ENCODE results near the gene OLIG3.

Gene OLIG3

DNA sequence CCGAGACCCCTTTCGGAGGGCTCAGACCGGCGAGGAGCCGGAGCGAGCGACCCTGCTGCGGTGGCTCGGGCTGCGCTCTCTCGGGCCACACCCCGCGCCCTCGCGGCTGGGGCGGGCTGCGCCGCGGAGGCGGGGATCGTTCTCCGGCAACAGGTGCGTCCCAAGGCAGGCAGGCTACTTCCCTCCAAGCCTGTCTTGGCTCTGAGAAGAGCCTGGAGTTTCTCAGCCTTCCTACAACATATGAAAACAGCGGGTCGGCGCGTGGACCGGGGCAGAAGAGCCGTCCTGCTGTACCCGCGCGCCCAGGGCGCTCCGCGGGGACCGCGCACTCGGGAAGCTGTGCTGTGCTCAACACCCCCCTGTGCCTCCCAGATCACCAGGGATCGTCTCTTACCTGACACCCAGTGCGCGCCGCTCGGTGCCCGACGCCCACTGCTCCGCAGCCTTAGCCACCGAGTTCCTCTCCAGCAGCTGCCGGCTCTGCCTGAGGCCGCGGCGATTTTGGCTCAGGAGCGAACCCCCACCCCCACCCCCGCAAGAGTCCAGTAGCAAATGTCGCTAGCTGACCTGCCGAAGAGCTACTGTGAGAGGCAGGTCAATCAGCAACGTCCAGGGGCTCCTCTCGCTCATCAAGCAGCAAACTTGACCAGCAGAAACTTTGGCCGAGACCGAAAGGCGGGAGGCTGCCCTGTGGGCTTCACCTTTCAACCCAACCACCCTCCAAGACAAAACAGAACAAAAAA lies 3.7 kb upstream of the OLIG3 start:
- Histone ChIP-seq H3K9me2 (replicated peaks; ENCODE audit: low read depth, low read length) (no peaks in the 10 kb centered on the region), H3K4me1 (ENCODE audit: insufficient read depth, low read length, poor library complexity, severe bottlenecking) (no peaks in the 10 kb centered on the region), H3K79me2 (ENCODE audit: insufficient read depth, low read length) (no peaks in the 10 kb centered on the region), H3K27me3 (ENCODE audit: insufficient read depth, low read length, poor library complexity, severe bottlenecking) (peaks cover 7% of the 10 kb centered on the region), H3K36me3 (ENCODE audit: insufficient read depth, low read length) (no peaks in the 10 kb centered on the region), H2AFZ (ENCODE audit: low read length) (no peak overlapping the region), H3K4me2 (ENCODE audit: low read depth, low read length, poor library complexity, severe bottlenecking) (no peak overlapping the region), H3K9me3 (ENCODE audit: insufficient read depth, low read depth, low read length) (no peaks in the 10 kb centered on the region), H3F3A (ENCODE audit: low read depth) (no peaks in the 10 kb centered on the region), H3K4me3 (ENCODE audit: low read length, poor library complexity, severe bottlenecking) (no peak overlapping the region), H4K20me1 (ENCODE audit: insufficient read depth, low read length, poor library complexity, severe bottlenecking) (no peaks in the 10 kb centered on the region), H3K9ac (ENCODE audit: low read depth, low read length, poor library complexity, severe bottlenecking) (no peak overlapping the region)
- no peak for TF ChIP-seq EZH2phosphoT487 (IDR thresholded peaks at IDR 0.05; ENCODE audit: borderline replicate concordance)
- TF ChIP-seq, protein P1, sequence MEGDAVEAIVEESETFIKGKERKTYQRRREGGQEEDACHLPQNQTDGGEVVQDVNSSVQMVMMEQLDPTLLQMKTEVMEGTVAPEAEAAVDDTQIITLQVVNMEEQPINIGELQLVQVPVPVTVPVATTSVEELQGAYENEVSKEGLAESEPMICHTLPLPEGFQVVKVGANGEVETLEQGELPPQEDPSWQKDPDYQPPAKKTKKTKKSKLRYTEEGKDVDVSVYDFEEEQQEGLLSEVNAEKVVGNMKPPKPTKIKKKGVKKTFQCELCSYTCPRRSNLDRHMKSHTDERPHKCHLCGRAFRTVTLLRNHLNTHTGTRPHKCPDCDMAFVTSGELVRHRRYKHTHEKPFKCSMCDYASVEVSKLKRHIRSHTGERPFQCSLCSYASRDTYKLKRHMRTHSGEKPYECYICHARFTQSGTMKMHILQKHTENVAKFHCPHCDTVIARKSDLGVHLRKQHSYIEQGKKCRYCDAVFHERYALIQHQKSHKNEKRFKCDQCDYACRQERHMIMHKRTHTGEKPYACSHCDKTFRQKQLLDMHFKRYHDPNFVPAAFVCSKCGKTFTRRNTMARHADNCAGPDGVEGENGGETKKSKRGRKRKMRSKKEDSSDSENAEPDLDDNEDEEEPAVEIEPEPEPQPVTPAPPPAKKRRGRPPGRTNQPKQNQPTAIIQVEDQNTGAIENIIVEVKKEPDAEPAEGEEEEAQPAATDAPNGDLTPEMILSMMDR (conservative IDR thresholded peaks at IDR 0.05; ENCODE audit: low read length) = no peak

DNA sequence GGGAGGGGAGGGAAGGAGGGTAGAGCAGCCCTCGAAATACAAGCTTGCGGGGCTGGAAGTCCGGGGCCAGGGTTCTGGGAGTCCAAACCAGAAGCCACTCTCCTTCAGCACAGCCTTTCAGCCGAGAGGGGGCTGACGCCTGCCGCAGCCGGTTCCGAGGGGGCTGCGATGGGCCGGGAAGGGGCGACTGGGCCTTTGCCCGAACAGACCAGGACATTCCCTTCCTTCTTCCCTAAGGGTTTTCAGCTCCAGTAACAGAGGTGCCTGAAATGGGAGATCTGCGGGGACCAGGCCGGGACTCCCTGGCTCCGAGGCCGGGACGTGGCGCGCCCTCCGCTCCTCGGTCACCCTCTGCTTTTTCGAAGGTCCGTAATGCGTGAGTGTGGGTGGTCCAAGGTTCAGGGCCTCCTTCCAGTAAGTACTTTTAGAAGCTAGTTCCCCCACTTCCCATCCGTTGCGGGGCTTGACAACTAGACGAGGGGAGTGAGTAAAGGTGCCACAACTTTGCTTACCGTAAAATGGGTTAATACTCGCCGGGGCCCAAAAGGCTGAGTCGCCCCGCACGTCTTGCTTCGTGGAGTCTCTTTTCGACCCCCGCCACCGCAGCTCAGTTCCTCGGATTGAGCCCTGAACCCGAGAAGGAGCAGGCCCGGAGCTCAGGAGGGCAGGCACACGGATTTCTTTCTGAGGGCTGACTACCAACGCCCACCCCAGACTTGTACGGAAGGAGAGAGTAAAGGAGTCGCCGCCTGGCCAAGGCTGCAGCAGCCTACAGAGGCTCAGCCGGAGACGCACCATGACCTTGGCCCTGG lies 2.9 kb upstream of the OLIG3 start:
- Histone ChIP-seq H3K9me3 (ENCODE audit: insufficient read depth, low read depth, low read length) (no peaks in the 10 kb centered on the region), H2AFZ (ENCODE audit: low read length) (no peak overlapping the region), H3K9me2 (replicated peaks; ENCODE audit: low read depth, low read length) (no peaks in the 10 kb centered on the region), H3K27me3 (ENCODE audit: insufficient read depth, low read length, poor library complexity, severe bottlenecking) (peaks cover 1% of the 10 kb centered on the region), H3K4me1 (ENCODE audit: insufficient read depth, low read length, poor library complexity, severe bottlenecking) (no peaks in the 10 kb centered on the region), H3F3A (ENCODE audit: low read depth) (no peaks in the 10 kb centered on the region), H3K36me3 (ENCODE audit: insufficient read depth, low read length) (no peaks in the 10 kb centered on the region), H3K9ac (ENCODE audit: low read depth, low read length, poor library complexity, severe bottlenecking) (no peak overlapping the region), H3K4me2 (ENCODE audit: low read depth, low read length, poor library complexity, severe bottlenecking) (no peak overlapping the region), H4K20me1 (ENCODE audit: insufficient read depth, low read length, poor library complexity, severe bottlenecking) (no peaks in the 10 kb centered on the region), H3K4me3 (ENCODE audit: low read length, poor library complexity, severe bottlenecking) (no peak overlapping the region), H3K79me2 (ENCODE audit: insufficient read depth, low read length) (no peaks in the 10 kb centered on the region)
- no peak for TF ChIP-seq EZH2phosphoT487 (IDR thresholded peaks at IDR 0.05; ENCODE audit: borderline replicate concordance)
- TF ChIP-seq, protein P1 (conservative IDR thresholded peaks at IDR 0.05; ENCODE audit: low read length) = no peak

DNA sequence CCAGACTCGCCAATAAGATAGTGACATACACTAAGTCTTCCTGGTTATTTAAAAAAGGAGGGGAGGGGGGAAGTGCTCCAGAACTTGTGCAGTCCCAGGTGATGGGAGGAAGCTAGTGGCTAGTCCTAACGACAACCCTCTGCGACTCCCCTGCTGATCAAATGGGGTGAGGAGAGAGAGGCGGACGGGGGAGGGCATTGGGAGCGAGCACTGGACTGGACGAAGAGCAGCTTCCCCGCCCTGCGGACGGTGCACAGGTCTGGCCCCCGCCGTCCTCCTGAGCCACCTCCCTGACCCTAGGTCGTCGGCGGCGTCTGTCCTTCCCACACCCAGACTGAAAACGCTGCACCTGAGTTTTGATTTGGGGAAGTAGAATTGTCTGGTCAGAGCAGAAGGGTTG lies 2.2 kb upstream of the OLIG3 start:
- no peaks in the 10 kb centered on the region for H3K9me2 ChIP-seq (replicated peaks; ENCODE audit: low read depth, low read length)
- no peaks in the 10 kb centered on the region for H3K4me1 ChIP-seq (ENCODE audit: insufficient read depth, low read length, poor library complexity, severe bottlenecking)
- no peaks in the 10 kb centered on the region for H3K27me3 ChIP-seq (ENCODE audit: insufficient read depth, low read length, poor library complexity, severe bottlenecking)
- H3K79me2 ChIP-seq (ENCODE audit: insufficient read depth, low read length) = no peaks in the 10 kb centered on the region
- no peaks in the 10 kb centered on the region for H3F3A ChIP-seq (ENCODE audit: low read depth)
- H3K4me2 ChIP-seq (ENCODE audit: low read depth, low read length, poor library complexity, severe bottlenecking) = no peak overlapping the region
- H4K20me1 ChIP-seq (ENCODE audit: insufficient read depth, low read length, poor library complexity, severe bottlenecking) = no peaks in the 10 kb centered on the region
- no peak overlapping the region for H3K9ac ChIP-seq (ENCODE audit: low read depth, low read length, poor library complexity, severe bottlenecking)
- H3K36me3 ChIP-seq (ENCODE audit: insufficient read depth, low read length) = no peaks in the 10 kb centered on the region
- no peak for TF ChIP-seq EZH2phosphoT487 (IDR thresholded peaks at IDR 0.05; ENCODE audit: borderline replicate concordance)
- TF ChIP-seq, protein P1 (conservative IDR thresholded peaks at IDR 0.05; ENCODE audit: low read length) = no peak
- H3K4me3 ChIP-seq (ENCODE audit: low read length, poor library complexity, severe bottlenecking) = no peak overlapping the region
- H3K9me3 ChIP-seq (ENCODE audit: insufficient read depth, low read depth, low read length) = no peaks in the 10 kb centered on the region
- no peak overlapping the region for H2AFZ ChIP-seq (ENCODE audit: low read length)

Measured in Loucy (cell line).